ENCODE measurements around the gene MT1H. TPM values are rescaled to one million over a fixed set of nuclear protein-coding genes. Genes with fewer than 3 reads are reported as not detected.

MT1H gene
- total and polyA plus RNA-seq, 2 of the 13 experiments (the other 11 are each of a cell fraction or from before 2014, with no cell fraction given), result 0.60 TPM; not detected in 1

DNA sequence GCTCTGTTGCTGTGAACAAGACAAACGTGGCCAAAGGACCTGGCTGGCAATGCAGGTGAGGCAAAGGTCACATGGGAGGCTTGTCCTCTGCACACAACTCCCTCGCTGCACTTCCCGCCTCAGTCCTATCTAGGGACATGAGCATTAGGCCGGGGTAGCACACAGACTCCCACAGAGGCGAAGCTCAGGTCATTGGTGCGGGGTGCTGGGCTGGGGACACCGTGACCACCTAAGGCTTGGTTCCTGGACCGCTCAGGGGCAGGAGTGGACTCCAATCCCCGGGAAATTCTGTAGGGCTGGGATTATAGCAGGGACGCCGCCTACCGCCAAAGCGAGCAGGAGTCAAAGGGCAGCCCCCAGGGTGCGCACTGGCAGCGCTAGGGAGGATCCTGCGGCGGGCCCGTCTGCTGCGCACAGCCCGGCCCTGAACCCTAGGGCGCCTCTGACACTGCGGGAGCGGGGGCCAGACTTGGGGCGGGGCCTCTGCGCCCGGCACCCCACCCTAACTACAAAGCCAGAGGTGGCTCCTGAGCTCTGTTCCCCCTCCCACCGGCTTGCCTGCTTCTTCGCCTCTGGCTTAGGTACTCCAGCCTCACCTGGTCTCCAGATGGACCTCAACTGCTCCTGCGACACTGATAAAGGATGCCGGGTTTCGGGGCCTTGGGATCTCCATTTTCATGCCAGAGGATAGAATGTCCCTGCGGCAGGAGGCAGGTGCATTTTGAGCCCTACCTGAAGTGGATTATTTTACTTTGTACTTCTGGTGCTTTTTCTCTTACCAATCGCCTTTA lies 21.8 kb upstream of the MT1H start (continued):
- TF ChIP-seq, protein P1, sequence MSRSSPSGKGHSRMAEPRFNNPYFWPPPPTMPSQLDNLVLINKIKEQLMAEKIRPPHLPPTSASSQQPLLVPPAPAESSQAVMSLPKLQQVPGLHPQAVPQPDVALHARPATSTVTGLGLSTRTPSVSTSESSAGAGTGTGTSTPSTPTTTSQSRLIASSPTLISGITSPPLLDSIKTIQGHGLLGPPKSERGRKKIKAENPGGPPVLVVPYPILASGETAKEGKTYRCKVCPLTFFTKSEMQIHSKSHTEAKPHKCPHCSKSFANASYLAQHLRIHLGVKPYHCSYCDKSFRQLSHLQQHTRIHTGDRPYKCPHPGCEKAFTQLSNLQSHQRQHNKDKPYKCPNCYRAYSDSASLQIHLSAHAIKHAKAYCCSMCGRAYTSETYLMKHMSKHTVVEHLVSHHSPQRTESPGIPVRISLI (CRISPR knock-in tag; IDR thresholded peaks at IDR 0.05; ENCODE audit: borderline replicate concordance), result no peak
- TF ChIP-seq ZNF776 (CRISPR knock-in tag; IDR thresholded peaks at IDR 0.05) (no peak), ZBTB7B (CRISPR knock-in tag; IDR thresholded peaks at IDR 0.05) (no peak), ZFYVE20 (CRISPR knock-in tag; IDR thresholded peaks at IDR 0.05; ENCODE audit: borderline replicate concordance, low read depth) (no peak), ZNF33B (CRISPR knock-in tag; IDR thresholded peaks at IDR 0.05) (0 out of 2 replicates have a peak, but pooled peaks have one; percentile 20), TAF1 (CRISPR knock-in tag; IDR thresholded peaks at IDR 0.05) (no peak), PTBP1 (IDR thresholded peaks at IDR 0.05; ENCODE audit: low read depth, low read length, poor library complexity, severe bottlenecking) (no peak), ZBTB7A (CRISPR knock-in tag; IDR thresholded peaks at IDR 0.05) (no peak), ZSCAN20 (CRISPR knock-in tag; IDR thresholded peaks at IDR 0.05; ENCODE audit: borderline replicate concordance) (no peak), ZNF484 (CRISPR knock-in tag; IDR thresholded peaks at IDR 0.05; ENCODE audit: borderline replicate concordance, low read depth) (no peak; the same call in 1 of the 2 replicates), SP140L (CRISPR knock-in tag; IDR thresholded peaks at IDR 0.05; ENCODE audit: borderline replicate concordance) (no peak), SNAPC2 (CRISPR knock-in tag; IDR thresholded peaks at IDR 0.05) (no peak), ZNF839 (CRISPR knock-in tag; IDR thresholded peaks at IDR 0.05; ENCODE audit: borderline replicate concordance) (no peak), THYN1 (CRISPR knock-in tag; IDR thresholded peaks at IDR 0.05; ENCODE audit: borderline replicate concordance, low read depth) (no peak), ZNF556 (CRISPR knock-in tag; IDR thresholded peaks at IDR 0.05; ENCODE audit: borderline replicate concordance) (no peak), ZNF331 (CRISPR knock-in tag; IDR thresholded peaks at IDR 0.05) (no peak), JDP2 (CRISPR knock-in tag; IDR thresholded peaks at IDR 0.05; ENCODE audit: borderline replicate concordance) (no peak), ZNF446 (CRISPR knock-in tag; IDR thresholded peaks at IDR 0.05) (no peak)
- TF ChIP-seq, protein P2, sequence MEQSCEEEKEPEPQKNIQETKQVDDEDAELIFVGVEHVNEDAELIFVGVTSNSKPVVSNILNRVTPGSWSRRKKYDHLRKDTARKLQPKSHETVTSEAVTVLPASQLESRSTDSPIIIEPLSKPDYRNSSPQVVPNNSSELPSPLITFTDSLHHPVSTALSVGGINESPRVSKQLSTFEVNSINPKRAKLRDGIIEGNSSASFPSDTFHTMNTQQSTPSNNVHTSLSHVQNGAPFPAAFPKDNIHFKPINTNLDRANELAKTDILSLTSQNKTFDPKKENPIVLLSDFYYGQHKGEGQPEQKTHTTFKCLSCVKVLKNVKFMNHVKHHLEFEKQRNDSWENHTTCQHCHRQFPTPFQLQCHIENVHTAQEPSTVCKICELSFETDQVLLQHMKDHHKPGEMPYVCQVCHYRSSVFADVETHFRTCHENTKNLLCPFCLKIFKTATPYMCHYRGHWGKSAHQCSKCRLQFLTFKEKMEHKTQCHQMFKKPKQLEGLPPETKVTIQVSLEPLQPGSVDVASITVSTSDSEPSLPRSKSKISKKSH (CRISPR knock-in tag; IDR thresholded peaks at IDR 0.05; ENCODE audit: borderline replicate concordance), result peak; percentile 54; the same call in 1 of the 2 replicates
- TF ChIP-seq, protein P3, sequence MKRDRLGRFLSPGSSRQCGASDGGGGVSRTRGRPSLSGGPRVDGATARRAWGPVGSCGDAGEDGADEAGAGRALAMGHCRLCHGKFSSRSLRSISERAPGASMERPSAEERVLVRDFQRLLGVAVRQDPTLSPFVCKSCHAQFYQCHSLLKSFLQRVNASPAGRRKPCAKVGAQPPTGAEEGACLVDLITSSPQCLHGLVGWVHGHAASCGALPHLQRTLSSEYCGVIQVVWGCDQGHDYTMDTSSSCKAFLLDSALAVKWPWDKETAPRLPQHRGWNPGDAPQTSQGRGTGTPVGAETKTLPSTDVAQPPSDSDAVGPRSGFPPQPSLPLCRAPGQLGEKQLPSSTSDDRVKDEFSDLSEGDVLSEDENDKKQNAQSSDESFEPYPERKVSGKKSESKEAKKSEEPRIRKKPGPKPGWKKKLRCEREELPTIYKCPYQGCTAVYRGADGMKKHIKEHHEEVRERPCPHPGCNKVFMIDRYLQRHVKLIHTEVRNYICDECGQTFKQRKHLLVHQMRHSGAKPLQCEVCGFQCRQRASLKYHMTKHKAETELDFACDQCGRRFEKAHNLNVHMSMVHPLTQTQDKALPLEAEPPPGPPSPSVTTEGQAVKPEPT (CRISPR knock-in tag; IDR thresholded peaks at IDR 0.05; ENCODE audit: low read depth), result no peak
- TF ChIP-seq, protein P4, sequence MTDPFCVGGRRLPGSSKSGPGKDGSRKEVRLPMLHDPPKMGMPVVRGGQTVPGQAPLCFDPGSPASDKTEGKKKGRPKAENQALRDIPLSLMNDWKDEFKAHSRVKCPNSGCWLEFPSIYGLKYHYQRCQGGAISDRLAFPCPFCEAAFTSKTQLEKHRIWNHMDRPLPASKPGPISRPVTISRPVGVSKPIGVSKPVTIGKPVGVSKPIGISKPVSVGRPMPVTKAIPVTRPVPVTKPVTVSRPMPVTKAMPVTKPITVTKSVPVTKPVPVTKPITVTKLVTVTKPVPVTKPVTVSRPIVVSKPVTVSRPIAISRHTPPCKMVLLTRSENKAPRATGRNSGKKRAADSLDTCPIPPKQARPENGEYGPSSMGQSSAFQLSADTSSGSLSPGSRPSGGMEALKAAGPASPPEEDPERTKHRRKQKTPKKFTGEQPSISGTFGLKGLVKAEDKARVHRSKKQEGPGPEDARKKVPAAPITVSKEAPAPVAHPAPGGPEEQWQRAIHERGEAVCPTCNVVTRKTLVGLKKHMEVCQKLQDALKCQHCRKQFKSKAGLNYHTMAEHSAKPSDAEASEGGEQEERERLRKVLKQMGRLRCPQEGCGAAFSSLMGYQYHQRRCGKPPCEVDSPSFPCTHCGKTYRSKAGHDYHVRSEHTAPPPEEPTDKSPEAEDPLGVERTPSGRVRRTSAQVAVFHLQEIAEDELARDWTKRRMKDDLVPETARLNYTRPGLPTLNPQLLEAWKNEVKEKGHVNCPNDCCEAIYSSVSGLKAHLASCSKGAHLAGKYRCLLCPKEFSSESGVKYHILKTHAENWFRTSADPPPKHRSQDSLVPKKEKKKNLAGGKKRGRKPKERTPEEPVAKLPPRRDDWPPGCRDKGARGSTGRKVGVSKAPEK (CRISPR knock-in tag; IDR thresholded peaks at IDR 0.05; ENCODE audit: borderline replicate concordance), result 0 out of 2 replicates have a peak, but pooled peaks have one; percentile 52

Measured in HepG2 (cell line).